H1 (cell line): ENCODE measurements around the gene RPUSD3. TPM values are rescaled to one million over a fixed set of nuclear protein-coding genes. Genes with fewer than 3 reads are reported as not detected.
"Not testable (repeated sequence)": the region's sequence is repeated elsewhere in the genome, so short reads cannot be mapped to it uniquely, and the experiment has no call there.

Source experiments
- CTCF ChIA-PET: fragments of 300-600 bp; sonication (Branson Sonifier 250); formaldehyde crosslinking; loops from one replicate; lab custom pipeline; 2021; ENCODE audit not compliant: partially characterized antibody; lab: Charles Lee
- POLR2A ChIA-PET: fragments of 300-600 bp; sonication (Branson Sonifier 250); formaldehyde crosslinking; loops from one replicate; lab custom pipeline; 2021; ENCODE audit warnings: inconsistent platforms; ENCODE audit not compliant: partially characterized antibody; lab: Charles Lee
- DNase-seq, 2 experiments: peaks; one replicate each; pipeline versions ENCODE4 v3.0.0 to v3.0.0-alpha.2; 2010 to 2022; ENCODE audit warnings: low spot score in 2 of 2, low read depth in 1 of 2, mixed read lengths in 1 of 2
- FAIRE-seq: peaks from 2 replicates; lab custom pipeline; 2011; peaks lifted over from hg19 to GRCh38; lab: Jason Lieb, UNC
- H2AFZ ChIP-seq: 2 replicates; pipeline ENCODE4 v1.8.1; 2012; ENCODE audit warnings: low read length, inconsistent platforms
- H2AK5ac ChIP-seq: 2 replicates; pipeline ENCODE4 v1.6.1; 2013; ENCODE audit warnings: low read depth, low read length
- H2BK120ac ChIP-seq: replicated peaks from 2 replicates; pipeline ENCODE3; 2013; ENCODE audit warnings: low read depth, low read length, inconsistent platforms
- H2BK12ac ChIP-seq: 2 replicates; pipeline ENCODE4 v1.6.1; 2013; ENCODE audit warnings: low read depth, low read length
- H2BK15ac ChIP-seq: 2 replicates; pipeline ENCODE4 v1.6.1; 2013; ENCODE audit warnings: low read length
- H2BK20ac ChIP-seq: 2 replicates; pipeline ENCODE4 v1.6.1; 2013; ENCODE audit warnings: low read length
- H2BK5ac ChIP-seq: 2 replicates; pipeline ENCODE4 v1.6.1; 2013; ENCODE audit warnings: low read depth, low read length
- H3K14ac ChIP-seq: 2 replicates; pipeline ENCODE4 v1.6.1; 2013; ENCODE audit warnings: inconsistent platforms; ENCODE audit not compliant: insufficient read length
- H3K18ac ChIP-seq: 2 replicates; pipeline ENCODE4 v1.6.1; 2013; ENCODE audit warnings: low read length; ENCODE audit errors: extremely low read depth
- H3K23ac ChIP-seq: 2 replicates; pipeline ENCODE4 v1.6.1; 2013; ENCODE audit warnings: inconsistent platforms; ENCODE audit not compliant: insufficient read length
- H3K23me2 ChIP-seq: 2 replicates; pipeline ENCODE4 v1.6.1; 2013; ENCODE audit warnings: low read depth, low read length
- H3K27ac ChIP-seq: 2 replicates; pipeline ENCODE4 v1.6.1; 2011; ENCODE audit warnings: low read depth, low read length, inconsistent platforms
- H3K27me3 ChIP-seq, 4 experiments: replicated peaks in 1 of 4; 1 replicate in 1 of 4; 2 replicates in 3 of 4; pipeline versions ENCODE4 v1.6.1 to v1.8.1; 2011 to 2013; ENCODE audit warnings: low read length in 3 of 4, mild to moderate bottlenecking in 3 of 4, inconsistent platforms in 2 of 4, mixed read lengths in 2 of 4, moderate library complexity in 1 of 4; ENCODE audit not compliant: control insufficient read depth in 3 of 4, insufficient read depth in 3 of 4; ENCODE audit errors: extremely low read depth in 1 of 4
- H3K36me3 ChIP-seq, 4 experiments: 2 replicates each; pipeline versions ENCODE4 v1.6.1 to v1.8.1; 2011 to 2013; ENCODE audit warnings: mild to moderate bottlenecking in 4 of 4, low read length in 3 of 4, moderate library complexity in 2 of 4, control low read depth in 1 of 4, inconsistent platforms in 1 of 4; ENCODE audit not compliant: insufficient read depth in 4 of 4, control insufficient read depth in 2 of 4
- H3K4ac ChIP-seq: replicated peaks from 2 replicates; pipeline ENCODE3; 2013; ENCODE audit warnings: low read length, low read depth, mixed read lengths, inconsistent platforms; ENCODE audit not compliant: insufficient read length
- H3K4me1 ChIP-seq, 4 experiments: replicated peaks in 1 of 4; 1 replicate in 1 of 4; 2 replicates in 3 of 4; pipeline versions ENCODE4 v1.6.1 to v1.8.1; 2011 to 2013; ENCODE audit warnings: low read length in 3 of 4, inconsistent platforms in 2 of 4, mixed read lengths in 1 of 4; ENCODE audit not compliant: insufficient read depth in 4 of 4, control insufficient read depth in 3 of 4
- H3K4me2 ChIP-seq, 2 experiments: 2 replicates each; pipeline versions ENCODE4 v1.6.1 to v1.8.1; 2011 to 2013; ENCODE audit warnings: low read depth in 2 of 2, low read length in 2 of 2, control low read depth in 1 of 2, inconsistent platforms in 1 of 2, mild to moderate bottlenecking in 1 of 2; ENCODE audit not compliant: insufficient read depth in 1 of 2
- H3K4me3 ChIP-seq, 4 experiments: fragments of 200-600, 300-600 bp in 1 of 4; sonication (generic), shearing (Covaris generic), sonication (Bioruptor Twin) in 1 of 4; 2 replicates each; pipeline versions ENCODE4 v1.5.1 to v1.8.1; 2011 to 2016; ENCODE audit warnings: low read length in 4 of 4, low read depth in 3 of 4, control low read depth in 2 of 4, inconsistent platforms in 2 of 4, mild to moderate bottlenecking in 2 of 4, mixed read lengths in 1 of 4, moderate library complexity in 1 of 4; ENCODE audit not compliant: insufficient read depth in 2 of 4; ENCODE audit errors: extremely low read depth in 1 of 4
- H3K56ac ChIP-seq: replicated peaks from 2 replicates; pipeline ENCODE3; 2013; ENCODE audit warnings: low read depth, mild to moderate bottlenecking, mixed read lengths, low read length, inconsistent platforms; ENCODE audit not compliant: insufficient read length
- H3K79me1 ChIP-seq: 2 replicates; pipeline ENCODE4 v1.6.1; 2013; ENCODE audit warnings: low read depth, low read length, control low read depth
- H3K79me2 ChIP-seq, 2 experiments: 2 replicates each; pipeline versions ENCODE4 v1.6.1 to v1.8.1; 2012 to 2013; ENCODE audit warnings: low read length in 2 of 2, mild to moderate bottlenecking in 2 of 2, inconsistent platforms in 1 of 2; ENCODE audit not compliant: insufficient read depth in 2 of 2, control insufficient read depth in 1 of 2
- H3K9ac ChIP-seq, 4 experiments: replicated peaks in 1 of 4; 1 replicate in 1 of 4; 2 replicates in 3 of 4; pipeline versions ENCODE4 v1.6.1 to v1.8.1; 2011 to 2013; ENCODE audit warnings: low read depth in 3 of 4, low read length in 3 of 4, control low read depth in 2 of 4, mild to moderate bottlenecking in 2 of 4, moderate library complexity in 2 of 4, inconsistent platforms in 1 of 4; ENCODE audit errors: extremely low read depth in 1 of 4
- H3K9me3 ChIP-seq, 2 experiments: 2 replicates each; pipeline versions ENCODE4 v1.6.1 to v1.8.1; 2012 to 2013; ENCODE audit warnings: mild to moderate bottlenecking in 2 of 2, moderate library complexity in 2 of 2, control low read depth in 1 of 2, inconsistent platforms in 1 of 2, low read depth in 1 of 2, low read length in 1 of 2, mixed read lengths in 1 of 2; ENCODE audit not compliant: insufficient read depth in 2 of 2
- H4K20me1 ChIP-seq, 2 experiments: replicated peaks in 1 of 2; 2 replicates each; pipeline versions ENCODE3 to v1.8.1; 2011 to 2013; ENCODE audit warnings: inconsistent platforms in 2 of 2, low read length in 2 of 2, mild to moderate bottlenecking in 1 of 2; ENCODE audit not compliant: insufficient read depth in 2 of 2, control insufficient read depth in 1 of 2
- H4K5ac ChIP-seq: 2 replicates; pipeline ENCODE4 v1.6.1; 2013; ENCODE audit warnings: low read length, low read depth, mixed read lengths, inconsistent platforms; ENCODE audit not compliant: insufficient read length
- H4K8ac ChIP-seq: 2 replicates; pipeline ENCODE4 v1.8.0; 2013; ENCODE audit warnings: mild to moderate bottlenecking, moderate library complexity, low read length, inconsistent platforms; ENCODE audit not compliant: insufficient read depth; ENCODE audit errors: extremely low read depth
- H4K91ac ChIP-seq: replicated peaks from 2 replicates; pipeline ENCODE3; 2013; ENCODE audit warnings: low read length, mixed read lengths, inconsistent platforms; ENCODE audit not compliant: insufficient read length
- WGBS, 2 experiments: shearing (Covaris generic) in 1 of 2; methylation state at CpG; one replicate each; pipeline versions ENCODE4 v1.1.6 to v1.1.7; 2013 to 2015; ENCODE audit warnings: low lambda C conversion rate in 2 of 2, mixed read lengths in 2 of 2, inconsistent platforms in 1 of 2, low coverage in 1 of 2, missing lambda C conversion rate in 1 of 2; ENCODE audit not compliant: insufficient replicate concordance in 2 of 2, insufficient coverage in 1 of 2, insufficient read length in 1 of 2; ENCODE audit errors: extremely low coverage in 1 of 2, missing lambda C conversion rate in 1 of 2; 5-methylcytosine and 5-hydroxymethylcytosine counted together
- polyA plus RNA-seq, 7 experiments: library from polyadenylated mRNA; depleted of rRNA in 3 of 7; stranded (reverse) in 5 of 7; unstranded in 2 of 7; fragments of >200 nt in 5 of 7; fragments of 200-250 nt in 2 of 7; gene quantifications; 1 replicate in 5 of 7; 2 replicates in 1 of 7; 4 replicates in 1 of 7; pipeline versions ENCODE4 v1.2.1 to v1.2.3, GENCODE V29; 2011 to 2013; ENCODE audit warnings: missing spikeins in 2 of 7, mixed read lengths in 2 of 7
- total RNA-seq: library from RNA; stranded (reverse); fragmentation: NEBNext Ultra II Directional; extraction: Animal tissue kit (Norgen Biotek cat#: 25700); gene quantifications from 2 replicates; pipeline ENCODE4 v1.2.1, GENCODE V29; 2021

Gene RPUSD3
- total and polyA plus RNA-seq, 2 of the 8 experiments (the other 6 are each of a cell fraction or from before 2014, with no cell fraction given), result 68.4 to 154 TPM

GRCh38 chr3:9865125-9865637 is 21.4 kb upstream of the RPUSD3 start:
- H3K56ac ChIP-seq, H3K9me3 ChIP-seq, H3K4me3 ChIP-seq, H3K4me2 ChIP-seq, H2AK5ac ChIP-seq, H2BK12ac ChIP-seq, H2BK5ac ChIP-seq, H3K79me2 ChIP-seq, H3K36me3 ChIP-seq, H4K5ac ChIP-seq, DNase-seq, H2BK120ac ChIP-seq, H3K23me2 ChIP-seq, H3K4ac ChIP-seq, FAIRE-seq, H4K8ac ChIP-seq, POLR2A ChIA-PET, H3K9ac ChIP-seq, H2BK20ac ChIP-seq, H2BK15ac ChIP-seq, H3K79me1 ChIP-seq, H4K91ac ChIP-seq, H2AFZ ChIP-seq, H3K27ac ChIP-seq, H3K18ac ChIP-seq, H3K14ac ChIP-seq, H3K23ac ChIP-seq, H4K20me1 ChIP-seq, H3K4me1 ChIP-seq: not testable (repeated sequence)
- 94% methylated on average over 10 of the region's 10 CpGs; no CpG with 5 or more reads in 1 of the 2 experiments for WGBS, 2 experiments
- peaks cover 0 to 12% (median 4%) of the 10 kb centered on the region in 4 experiments; a peak in 3 of 7 replicates for H3K27me3 ChIP-seq
- CTCF ChIA-PET, result interaction anchor here (1.2 to 1.7 kb wide), 6 partner anchors 15 to 84 kb away, joined by 3 to 9 read pairs (median 4); partner anchors contain the start of genes CIDEC, CRELD1 and IL17RC
